ENCODE data around the gene GABRP. TPM values are rescaled to one million over a fixed set of nuclear protein-coding genes. Genes with fewer than 3 reads are reported as not detected.

GABRP gene
- under 1 TPM; 0.10 to 0.26 TPM for total RNA-seq
- polyA plus RNA-seq (ENCODE audit: insufficient read length in 6 of 6) = 1 to 10 TPM in 4 of 6 donors, under 1 TPM in 2; 0.74 to 1.8 (median 1.1) TPM
- long read RNA-seq, donor 1 = 0 reads
- long read RNA-seq, donor 2 = 0 reads
- long read RNA-seq, donor 3, partial matches to known transcripts = 0 of 1 reads
- long read RNA-seq, donor 3, other reads (novel, unspliced or antisense) = 0 of 1 reads
- long read RNA-seq, donor 4 = 0 reads
- long read RNA-seq, donor 5 = 0 reads
- long read RNA-seq, donor 6 = 0 reads
- long read RNA-seq, donor 7 = 0 reads
- long read RNA-seq, donor 8 = 0 reads
- long read RNA-seq, donor 9 = 0 reads
- long read RNA-seq, donor 10 = 0 reads
- long read RNA-seq, donor 11, partial matches to known transcripts = 0 of 1 reads
- long read RNA-seq, donor 11, other reads (novel, unspliced or antisense) = 0 of 1 reads
- long read RNA-seq, donor 12 = 0 reads

DNA sequence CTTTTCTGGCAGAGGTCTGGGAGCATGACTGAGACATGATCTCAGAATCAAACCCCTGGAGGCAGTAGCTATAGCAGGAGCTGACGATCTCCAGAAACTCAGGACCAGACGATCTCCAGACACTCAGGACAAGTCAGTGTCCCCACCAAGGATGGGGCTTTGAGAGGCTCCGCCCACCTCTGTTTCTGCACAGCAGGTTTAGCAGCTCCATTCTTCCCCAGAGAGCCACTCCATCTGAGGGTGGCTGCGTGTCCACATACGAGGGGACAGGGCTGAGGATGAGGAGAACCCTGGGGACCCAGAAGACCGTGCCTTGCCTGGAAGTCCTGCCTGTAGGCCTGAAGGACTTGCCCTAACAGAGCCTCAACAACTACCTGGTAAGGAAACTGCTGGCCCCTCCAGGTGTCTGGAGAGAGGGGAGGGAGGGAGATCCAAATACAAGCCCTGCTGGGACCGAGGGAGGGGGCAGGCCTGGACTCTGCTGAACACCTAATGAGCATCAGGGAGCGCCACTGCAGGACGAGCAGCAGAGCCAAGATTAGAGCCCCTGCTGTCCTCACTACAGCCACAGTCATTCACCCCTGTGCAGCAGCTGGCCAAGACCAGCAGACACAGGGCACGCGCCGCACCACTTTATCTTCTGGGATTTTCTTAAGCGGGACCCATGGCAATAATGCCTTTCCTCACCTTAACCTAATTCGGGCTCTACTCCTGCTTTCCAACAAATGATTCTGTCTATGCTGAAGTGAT lies at the start of gene GABRP:
Gene GABRP (plus strand): TSS at position 228 of the 750 bp plus-strand sequence. CDS start 4,891 bp downstream, outside the sequence.
- Histone ChIP-seq H3K4me3 (no peak within 1 kb of the TSS), H3K27ac (no peak within 1 kb of the TSS), H3K4me1 (no peaks in the 10 kb centered on the region), H3K9me3 (no peaks in the 10 kb centered on the region), H3K36me3 (no peaks in the 10 kb centered on the region), H3K27me3 (no peaks in the 10 kb centered on the region)
- DNase-seq (no peak), ATAC-seq (no peak)
- TF ChIP-seq, protein P1, sequence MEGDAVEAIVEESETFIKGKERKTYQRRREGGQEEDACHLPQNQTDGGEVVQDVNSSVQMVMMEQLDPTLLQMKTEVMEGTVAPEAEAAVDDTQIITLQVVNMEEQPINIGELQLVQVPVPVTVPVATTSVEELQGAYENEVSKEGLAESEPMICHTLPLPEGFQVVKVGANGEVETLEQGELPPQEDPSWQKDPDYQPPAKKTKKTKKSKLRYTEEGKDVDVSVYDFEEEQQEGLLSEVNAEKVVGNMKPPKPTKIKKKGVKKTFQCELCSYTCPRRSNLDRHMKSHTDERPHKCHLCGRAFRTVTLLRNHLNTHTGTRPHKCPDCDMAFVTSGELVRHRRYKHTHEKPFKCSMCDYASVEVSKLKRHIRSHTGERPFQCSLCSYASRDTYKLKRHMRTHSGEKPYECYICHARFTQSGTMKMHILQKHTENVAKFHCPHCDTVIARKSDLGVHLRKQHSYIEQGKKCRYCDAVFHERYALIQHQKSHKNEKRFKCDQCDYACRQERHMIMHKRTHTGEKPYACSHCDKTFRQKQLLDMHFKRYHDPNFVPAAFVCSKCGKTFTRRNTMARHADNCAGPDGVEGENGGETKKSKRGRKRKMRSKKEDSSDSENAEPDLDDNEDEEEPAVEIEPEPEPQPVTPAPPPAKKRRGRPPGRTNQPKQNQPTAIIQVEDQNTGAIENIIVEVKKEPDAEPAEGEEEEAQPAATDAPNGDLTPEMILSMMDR (IDR thresholded peaks at IDR 0.05) = no peak
- intact Hi-C loops (cut with DNase I) = no loop called here

DNA sequence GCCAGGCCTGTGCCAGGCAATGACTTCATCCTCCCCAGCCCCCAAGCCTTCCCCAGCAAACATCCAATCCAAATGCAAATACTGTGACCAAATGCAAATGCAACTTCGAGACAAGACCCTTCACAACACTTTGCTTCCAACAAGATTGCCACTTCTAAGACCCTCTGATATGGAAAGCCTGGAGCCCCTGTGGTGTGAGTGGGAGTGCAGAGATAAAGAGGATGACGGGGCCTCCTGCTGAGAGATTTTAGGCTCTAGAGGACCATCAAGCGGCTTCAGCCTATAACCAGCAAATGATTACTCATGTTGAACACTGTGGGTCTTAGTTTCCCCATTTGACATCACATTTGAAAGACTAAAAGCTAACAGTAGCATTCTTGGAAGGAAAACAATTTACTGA lies 46.6 kb upstream of the GABRP start:
- no peaks in the 10 kb centered on the region for H3K27me3 ChIP-seq
- ATAC-seq = no peak
- no peaks in the 10 kb centered on the region for H3K36me3 ChIP-seq
- no peak overlapping the region for H3K4me3 ChIP-seq
- TF ChIP-seq, protein P1 (IDR thresholded peaks at IDR 0.05) = no peak
- no peak overlapping the region for H3K27ac ChIP-seq
- peaks cover 0 to 16% of the 10 kb centered on the region in 2 donors for H3K9me3 ChIP-seq
- no peaks in the 10 kb centered on the region for H3K4me1 ChIP-seq
- intact Hi-C loops (cut with DNase I) = no loop called here
- no peak for DNase-seq

- intact Hi-C loops (cut with DNase I) = no loop called here
These were observed 45.9 kb upstream of the GABRP start for GRCh38 chr5:170737591-170737990.

GRCh38 chr5:170738840-170739239 lies 44.7 kb upstream of the GABRP start:
- DNase-seq = no peak
- ATAC-seq = peak; percentile 37
- Histone ChIP-seq H3K27me3 (peaks cover 0 to 7% of the 10 kb centered on the region in 2 donors), H3K27ac (no peak overlapping the region), H3K4me1 (no peaks in the 10 kb centered on the region), H3K36me3 (no peaks in the 10 kb centered on the region), H3K9me3 (peaks cover 0 to 16% of the 10 kb centered on the region in 2 donors), H3K4me3 (no peak overlapping the region)
- intact Hi-C loops (cut with DNase I) = no loop called here
- TF ChIP-seq, protein P1 (IDR thresholded peaks at IDR 0.05) = no peak

More at GRCh38 chr5:170737591-170737990, 45.9 kb upstream of the GABRP start:
- ATAC-seq = no peak
- no peaks in the 10 kb centered on the region for H3K36me3 ChIP-seq
- H3K9me3 ChIP-seq = peaks cover 0 to 16% of the 10 kb centered on the region in 2 donors
- no peak overlapping the region for H3K27ac ChIP-seq
- H3K4me1 ChIP-seq = no peaks in the 10 kb centered on the region
- no peak overlapping the region for H3K4me3 ChIP-seq
- TF ChIP-seq, protein P1 (IDR thresholded peaks at IDR 0.05) = no peak
- no peak for DNase-seq
- no peaks in the 10 kb centered on the region for H3K27me3 ChIP-seq

GRCh38 chr5:170739446-170739845 lies 44.1 kb upstream of the GABRP start:
- H3K4me1 ChIP-seq = peaks cover 3% of the 10 kb centered on the region in 2 donors
- H3K4me3 ChIP-seq = no peak overlapping the region
- H3K9me3 ChIP-seq = peaks cover 0 to 16% of the 10 kb centered on the region in 2 donors
- no peaks in the 10 kb centered on the region for H3K36me3 ChIP-seq
- intact Hi-C loops (cut with DNase I) = no loop called here
- no peak for ATAC-seq
- TF ChIP-seq, protein P1 (IDR thresholded peaks at IDR 0.05) = no peak
- no peak for DNase-seq
- no peak overlapping the region for H3K27ac ChIP-seq
- H3K27me3 ChIP-seq = peaks cover 0 to 13% of the 10 kb centered on the region in 2 donors

All from left lung (tissue), 14 donors.